ENCODE measurements around the gene FBXL19. TPM values are rescaled to one million over a fixed set of nuclear protein-coding genes. Genes with fewer than 3 reads are reported as not detected.

The FBXL19 gene
- total and polyA plus RNA-seq, 2 of the 13 experiments (the other 11 are each of a cell fraction or from before 2014, with no cell fraction given): 6.0 to 13.7 TPM

DNA sequence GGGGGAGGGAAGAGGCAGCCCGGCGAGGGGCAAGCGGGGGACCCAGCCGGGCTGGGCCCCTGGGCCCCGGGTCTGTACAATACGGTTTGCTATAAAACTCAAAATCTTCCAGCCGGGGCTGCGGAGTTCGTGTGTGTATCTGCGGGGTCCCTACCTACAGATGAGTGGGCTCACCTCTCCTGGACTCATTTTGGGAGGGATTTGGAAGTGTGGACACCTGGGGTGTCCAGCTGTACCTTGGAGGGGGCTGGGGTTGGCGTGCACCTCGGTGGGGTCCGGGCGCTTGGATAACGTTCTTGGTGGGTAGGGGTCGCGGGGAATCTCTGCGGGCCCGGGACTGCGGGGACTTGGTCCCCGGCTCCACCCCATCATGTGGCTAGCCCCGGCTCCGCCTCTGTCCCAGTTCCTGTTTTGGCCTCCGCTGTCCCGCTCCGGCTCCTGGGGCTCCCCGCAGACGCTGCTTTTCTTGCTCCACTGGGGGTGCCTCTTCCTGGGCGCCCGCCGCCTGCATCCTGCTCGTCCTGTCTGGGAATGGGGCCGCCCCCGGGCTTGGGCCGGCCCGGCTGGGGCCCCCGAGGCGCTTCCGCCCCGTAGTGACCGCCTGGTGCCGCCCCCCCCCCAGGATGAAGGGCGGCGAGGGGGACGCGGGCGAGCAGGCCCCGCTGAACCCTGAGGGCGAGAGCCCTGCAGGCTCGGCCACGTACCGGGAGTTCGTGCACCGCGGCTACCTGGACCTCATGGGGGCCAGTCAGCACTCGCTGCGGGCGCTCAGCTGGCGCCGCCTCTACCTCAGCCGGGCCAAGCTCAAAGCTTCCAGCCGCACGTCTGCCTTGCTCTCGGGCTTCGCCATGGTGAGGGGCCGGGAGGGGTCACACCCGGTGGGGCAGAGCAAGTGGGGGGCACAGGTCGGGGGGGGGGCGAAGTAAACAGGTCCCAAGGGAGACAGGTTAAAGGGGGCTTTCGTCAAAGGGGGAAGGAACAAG is 25.6 kb downstream of the FBXL19 start, which contains the start of gene ORAI3 (continued):
- TF ChIP-seq, protein P1, sequence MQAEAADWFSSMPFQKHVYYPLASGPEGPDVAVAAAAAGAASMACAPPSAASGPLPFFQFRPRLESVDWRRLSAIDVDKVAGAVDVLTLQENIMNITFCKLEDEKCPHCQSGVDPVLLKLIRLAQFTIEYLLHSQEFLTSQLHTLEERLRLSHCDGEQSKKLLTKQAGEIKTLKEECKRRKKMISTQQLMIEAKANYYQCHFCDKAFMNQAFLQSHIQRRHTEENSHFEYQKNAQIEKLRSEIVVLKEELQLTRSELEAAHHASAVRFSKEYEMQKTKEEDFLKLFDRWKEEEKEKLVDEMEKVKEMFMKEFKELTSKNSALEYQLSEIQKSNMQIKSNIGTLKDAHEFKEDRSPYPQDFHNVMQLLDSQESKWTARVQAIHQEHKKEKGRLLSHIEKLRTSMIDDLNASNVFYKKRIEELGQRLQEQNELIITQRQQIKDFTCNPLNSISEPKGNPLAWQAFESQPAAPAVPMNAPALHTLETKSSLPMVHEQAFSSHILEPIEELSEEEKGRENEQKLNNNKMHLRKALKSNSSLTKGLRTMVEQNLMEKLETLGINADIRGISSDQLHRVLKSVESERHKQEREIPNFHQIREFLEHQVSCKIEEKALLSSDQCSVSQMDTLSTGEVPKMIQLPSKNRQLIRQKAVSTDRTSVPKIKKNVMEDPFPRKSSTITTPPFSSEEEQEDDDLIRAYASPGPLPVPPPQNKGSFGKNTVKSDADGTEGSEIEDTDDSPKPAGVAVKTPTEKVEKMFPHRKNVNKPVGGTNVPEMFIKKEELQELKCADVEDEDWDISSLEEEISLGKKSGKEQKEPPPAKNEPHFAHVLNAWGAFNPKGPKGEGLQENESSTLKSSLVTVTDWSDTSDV (CRISPR knock-in tag; IDR thresholded peaks at IDR 0.05): no peak; the same call in none of the 2 replicates
- TF ChIP-seq MTF1 (CRISPR knock-in tag; IDR thresholded peaks at IDR 0.05): peak; percentile 20; the same call in 1 of the 2 replicates
- TF ChIP-seq TBX3 (IDR thresholded peaks at IDR 0.05; ENCODE audit: borderline replicate concordance): no peak
- peak; percentile 51; the same call in 1 of the 2 replicates for TF ChIP-seq SP4 (CRISPR knock-in tag; IDR thresholded peaks at IDR 0.05)
- peak; percentile 40; the same call in 1 of the 2 replicates for TF ChIP-seq ZNF468 (CRISPR knock-in tag; IDR thresholded peaks at IDR 0.05)
- no peak; the same call in 1 of the 2 replicates for TF ChIP-seq ZSCAN25 (CRISPR knock-in tag; IDR thresholded peaks at IDR 0.05)
- no peak for TF ChIP-seq ZFP62 (CRISPR knock-in tag; IDR thresholded peaks at IDR 0.05)
- no peak; the same call in 1 of the 2 replicates for TF ChIP-seq ZNF205 (CRISPR knock-in tag; IDR thresholded peaks at IDR 0.05)
- peak; percentile 86; the same call in 1 of the 2 replicates for TF ChIP-seq ZNF446 (CRISPR knock-in tag; IDR thresholded peaks at IDR 0.05)
- TF ChIP-seq SIN3A (IDR thresholded peaks at IDR 0.05; ENCODE audit: borderline replicate concordance, low read depth, low read length): peak; percentile 31; the same call in 1 of the 2 replicates
- no peak; the same call in 1 of the 2 replicates for TF ChIP-seq SPEN (CRISPR knock-in tag; IDR thresholded peaks at IDR 0.05; ENCODE audit: low read depth)
- TF ChIP-seq, protein P2, sequence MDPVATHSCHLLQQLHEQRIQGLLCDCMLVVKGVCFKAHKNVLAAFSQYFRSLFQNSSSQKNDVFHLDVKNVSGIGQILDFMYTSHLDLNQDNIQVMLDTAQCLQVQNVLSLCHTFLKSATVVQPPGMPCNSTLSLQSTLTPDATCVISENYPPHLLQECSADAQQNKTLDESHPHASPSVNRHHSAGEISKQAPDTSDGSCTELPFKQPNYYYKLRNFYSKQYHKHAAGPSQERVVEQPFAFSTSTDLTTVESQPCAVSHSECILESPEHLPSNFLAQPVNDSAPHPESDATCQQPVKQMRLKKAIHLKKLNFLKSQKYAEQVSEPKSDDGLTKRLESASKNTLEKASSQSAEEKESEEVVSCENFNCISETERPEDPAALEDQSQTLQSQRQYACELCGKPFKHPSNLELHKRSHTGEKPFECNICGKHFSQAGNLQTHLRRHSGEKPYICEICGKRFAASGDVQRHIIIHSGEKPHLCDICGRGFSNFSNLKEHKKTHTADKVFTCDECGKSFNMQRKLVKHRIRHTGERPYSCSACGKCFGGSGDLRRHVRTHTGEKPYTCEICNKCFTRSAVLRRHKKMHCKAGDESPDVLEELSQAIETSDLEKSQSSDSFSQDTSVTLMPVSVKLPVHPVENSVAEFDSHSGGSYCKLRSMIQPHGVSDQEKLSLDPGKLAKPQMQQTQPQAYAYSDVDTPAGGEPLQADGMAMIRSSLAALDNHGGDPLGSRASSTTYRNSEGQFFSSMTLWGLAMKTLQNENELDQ (CRISPR knock-in tag; IDR thresholded peaks at IDR 0.05; ENCODE audit: borderline replicate concordance): no peak
- no peak for TF ChIP-seq RBM22 (optimal IDR thresholded peaks at IDR 0.05; ENCODE audit: low read length)
- TF ChIP-seq, protein P3, sequence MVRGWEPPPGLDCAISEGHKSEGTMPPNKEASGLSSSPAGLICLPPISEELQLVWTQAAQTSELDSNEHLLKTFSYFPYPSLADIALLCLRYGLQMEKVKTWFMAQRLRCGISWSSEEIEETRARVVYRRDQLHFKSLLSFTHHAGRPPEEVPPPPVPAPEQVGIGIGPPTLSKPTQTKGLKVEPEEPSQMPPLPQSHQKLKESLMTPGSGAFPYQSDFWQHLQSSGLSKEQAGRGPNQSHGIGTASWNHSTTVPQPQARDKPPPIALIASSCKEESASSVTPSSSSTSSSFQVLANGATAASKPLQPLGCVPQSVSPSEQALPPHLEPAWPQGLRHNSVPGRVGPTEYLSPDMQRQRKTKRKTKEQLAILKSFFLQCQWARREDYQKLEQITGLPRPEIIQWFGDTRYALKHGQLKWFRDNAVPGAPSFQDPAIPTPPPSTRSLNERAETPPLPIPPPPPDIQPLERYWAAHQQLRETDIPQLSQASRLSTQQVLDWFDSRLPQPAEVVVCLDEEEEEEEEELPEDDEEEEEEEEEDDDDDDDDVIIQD (CRISPR knock-in tag; IDR thresholded peaks at IDR 0.05; ENCODE audit: low read depth): no peak
- no peak; the same call in 1 of the 2 replicates for TF ChIP-seq JDP2 (CRISPR knock-in tag; IDR thresholded peaks at IDR 0.05; ENCODE audit: borderline replicate concordance)
- no peak for TF ChIP-seq KLF13 (CRISPR knock-in tag; IDR thresholded peaks at IDR 0.05)
- no peak for TF ChIP-seq NR2F1 (CRISPR knock-in tag; IDR thresholded peaks at IDR 0.05)
- TF ChIP-seq ZNF672 (CRISPR knock-in tag; IDR thresholded peaks at IDR 0.05): no peak
- no peak for TF ChIP-seq GZF1 (CRISPR knock-in tag; IDR thresholded peaks at IDR 0.05)
- TF ChIP-seq DPF2 (CRISPR knock-in tag; IDR thresholded peaks at IDR 0.05; ENCODE audit: borderline replicate concordance, low read depth): no peak

Data from HepG2 (cell line).